ENCODE results near the gene MRPL38.

DNA sequence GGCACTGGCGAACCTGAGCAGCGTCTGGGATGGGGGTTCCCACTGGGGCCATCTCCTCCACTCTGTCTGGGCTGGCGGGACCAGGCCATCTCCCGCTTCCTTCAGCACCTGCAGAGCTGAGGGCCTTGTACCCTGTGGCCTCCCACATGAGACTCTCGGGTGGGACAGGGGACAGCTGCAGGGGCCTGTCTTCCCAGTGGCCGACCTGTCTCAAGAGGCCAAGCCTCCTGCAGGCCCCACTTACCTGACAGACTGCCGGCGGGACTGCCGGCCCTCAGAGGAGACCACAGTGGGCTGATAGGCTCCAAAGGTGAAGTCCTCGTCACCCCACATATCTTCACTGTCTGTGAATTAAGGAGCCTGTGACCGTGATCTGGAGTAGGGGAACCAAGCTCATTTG, 20.4 kb upstream of the MRPL38 start:
- TF ChIP-seq, protein P1, sequence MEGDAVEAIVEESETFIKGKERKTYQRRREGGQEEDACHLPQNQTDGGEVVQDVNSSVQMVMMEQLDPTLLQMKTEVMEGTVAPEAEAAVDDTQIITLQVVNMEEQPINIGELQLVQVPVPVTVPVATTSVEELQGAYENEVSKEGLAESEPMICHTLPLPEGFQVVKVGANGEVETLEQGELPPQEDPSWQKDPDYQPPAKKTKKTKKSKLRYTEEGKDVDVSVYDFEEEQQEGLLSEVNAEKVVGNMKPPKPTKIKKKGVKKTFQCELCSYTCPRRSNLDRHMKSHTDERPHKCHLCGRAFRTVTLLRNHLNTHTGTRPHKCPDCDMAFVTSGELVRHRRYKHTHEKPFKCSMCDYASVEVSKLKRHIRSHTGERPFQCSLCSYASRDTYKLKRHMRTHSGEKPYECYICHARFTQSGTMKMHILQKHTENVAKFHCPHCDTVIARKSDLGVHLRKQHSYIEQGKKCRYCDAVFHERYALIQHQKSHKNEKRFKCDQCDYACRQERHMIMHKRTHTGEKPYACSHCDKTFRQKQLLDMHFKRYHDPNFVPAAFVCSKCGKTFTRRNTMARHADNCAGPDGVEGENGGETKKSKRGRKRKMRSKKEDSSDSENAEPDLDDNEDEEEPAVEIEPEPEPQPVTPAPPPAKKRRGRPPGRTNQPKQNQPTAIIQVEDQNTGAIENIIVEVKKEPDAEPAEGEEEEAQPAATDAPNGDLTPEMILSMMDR (IDR thresholded peaks at IDR 0.05): no peak
- no peak for TF ChIP-seq POLR2A (IDR thresholded peaks at IDR 0.05)
